Measurements from ENCODE around the gene DPYD.

DPYD gene

DNA sequence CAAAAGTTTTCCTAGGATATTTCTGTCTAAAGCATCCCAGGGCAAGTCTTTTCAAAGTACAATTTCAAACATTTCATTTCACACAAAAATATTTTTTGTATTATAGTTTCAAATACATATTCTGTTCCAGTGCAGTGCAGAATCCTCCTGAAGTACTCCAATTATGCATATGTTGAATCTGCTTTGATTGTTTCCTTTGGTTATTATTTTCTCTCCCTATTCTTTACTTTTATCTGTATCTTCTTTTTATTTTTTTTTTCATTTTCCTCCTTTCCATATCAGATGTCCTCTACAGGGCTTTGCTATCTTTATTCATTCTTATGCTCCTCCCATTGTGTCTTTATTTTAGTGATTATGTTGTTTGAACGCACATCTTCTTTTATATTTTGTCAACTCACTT is 274.8 kb downstream of the DPYD start:
- TF ChIP-seq CTCF (IDR thresholded peaks at IDR 0.05; ENCODE audit: borderline replicate concordance, insufficient read depth, low read depth, low read length): no peak
- no peak overlapping the region for H3K4me3 ChIP-seq (ENCODE audit: low read depth, low read length)

DNA sequence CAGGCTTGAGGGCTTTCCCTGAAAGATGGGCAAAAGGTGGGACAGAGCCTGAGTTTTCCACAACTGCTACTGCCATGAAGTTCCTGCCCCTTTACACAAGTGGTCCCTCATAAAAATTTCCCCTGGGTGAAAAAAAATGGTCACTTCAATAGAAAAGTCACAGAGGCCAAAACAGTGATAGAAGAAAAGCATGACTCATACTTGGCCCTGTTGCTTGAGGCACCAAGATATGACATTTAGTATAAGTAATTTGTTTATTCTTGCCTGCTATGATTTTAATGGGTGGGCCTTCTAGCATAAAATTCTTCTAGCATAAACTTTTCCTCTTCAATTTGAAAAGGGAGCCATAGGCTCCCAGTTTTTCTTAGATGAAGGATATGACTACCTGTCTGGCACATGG is 280.2 kb downstream of the DPYD start:
- H3K4me3 ChIP-seq (ENCODE audit: low read depth, low read length): no peak overlapping the region
- TF ChIP-seq CTCF (IDR thresholded peaks at IDR 0.05; ENCODE audit: borderline replicate concordance, insufficient read depth, low read depth, low read length): no peak

GRCh38 chr1:97636941-97637340 is 283.9 kb downstream of the DPYD start:
- H3K4me3 ChIP-seq (ENCODE audit: low read depth, low read length): no peak overlapping the region
- TF ChIP-seq CTCF (IDR thresholded peaks at IDR 0.05; ENCODE audit: borderline replicate concordance, insufficient read depth, low read depth, low read length): no peak

DNA sequence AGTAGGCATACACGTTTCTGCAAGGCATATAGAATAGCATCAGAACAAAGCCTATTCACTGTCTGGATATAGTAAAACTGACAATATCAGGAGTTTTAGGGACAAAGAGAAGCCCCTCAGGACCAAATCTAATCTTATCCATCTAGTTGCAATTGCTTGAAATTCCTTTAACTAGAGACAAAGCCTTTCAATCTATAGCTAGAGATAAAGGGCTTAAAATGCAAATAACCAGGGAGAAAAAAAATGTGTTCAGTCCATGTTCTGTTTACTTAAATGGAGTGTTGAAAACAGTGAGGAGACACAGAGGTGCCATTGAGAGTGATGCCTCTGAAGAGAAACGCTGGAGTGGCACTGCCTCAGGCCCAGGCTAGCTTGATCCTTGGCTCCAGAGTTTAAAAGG is 286.1 kb downstream of the DPYD start:
- no peak overlapping the region for H3K4me3 ChIP-seq (ENCODE audit: low read depth, low read length)
- TF ChIP-seq CTCF (IDR thresholded peaks at IDR 0.05; ENCODE audit: borderline replicate concordance, insufficient read depth, low read depth, low read length): no peak

DNA sequence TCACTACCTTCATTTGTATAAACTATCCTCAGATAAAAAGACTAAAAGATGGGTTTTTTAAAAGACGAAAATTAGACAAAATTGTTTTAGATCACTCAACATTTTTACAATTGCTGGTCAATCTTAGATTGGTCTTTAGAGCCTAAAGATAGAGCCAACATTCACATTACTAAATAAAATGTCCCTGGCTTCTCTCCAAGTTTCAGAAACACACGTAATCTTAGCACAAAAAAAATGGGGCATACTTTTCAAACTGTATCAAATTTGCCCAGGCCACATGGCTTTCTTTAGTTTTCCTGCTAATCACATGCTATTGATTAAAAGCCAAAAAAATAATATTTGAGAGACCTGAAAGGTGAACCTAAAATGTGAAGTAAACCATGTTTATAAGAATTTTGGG is 288.1 kb downstream of the DPYD start:
- H3K4me3 ChIP-seq (ENCODE audit: low read depth, low read length): no peak overlapping the region
- no peak for TF ChIP-seq CTCF (IDR thresholded peaks at IDR 0.05; ENCODE audit: borderline replicate concordance, insufficient read depth, low read depth, low read length)

DNA sequence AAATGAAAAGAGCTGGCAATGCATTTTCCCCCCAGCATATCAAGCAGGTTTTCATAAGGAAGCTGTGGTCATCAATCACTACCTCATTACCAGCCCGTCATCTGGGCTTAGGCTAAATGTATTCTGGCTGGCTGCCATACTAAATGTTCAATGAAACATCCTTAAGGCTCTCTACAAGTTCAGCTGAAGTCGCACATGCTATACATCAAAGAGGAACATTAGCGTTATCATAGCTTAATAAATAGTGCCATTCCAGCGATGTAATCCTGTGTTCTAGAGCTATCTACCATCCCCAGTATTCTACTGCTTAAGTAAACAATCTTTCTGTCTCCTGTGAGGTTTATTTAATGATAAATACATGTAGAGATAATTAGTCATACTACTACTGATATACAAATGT is 288.8 kb downstream of the DPYD start:
- no peak for TF ChIP-seq CTCF (IDR thresholded peaks at IDR 0.05; ENCODE audit: borderline replicate concordance, insufficient read depth, low read depth, low read length)
- no peak overlapping the region for H3K4me3 ChIP-seq (ENCODE audit: low read depth, low read length)

GRCh38 chr1:97630948-97631347 is 289.9 kb downstream of the DPYD start:
- no peak for TF ChIP-seq CTCF (IDR thresholded peaks at IDR 0.05; ENCODE audit: borderline replicate concordance, insufficient read depth, low read depth, low read length)
- H3K4me3 ChIP-seq (ENCODE audit: low read depth, low read length): no peak overlapping the region
